Measurements from ENCODE around the gene ADCY3.

ADCY3 gene

DNA sequence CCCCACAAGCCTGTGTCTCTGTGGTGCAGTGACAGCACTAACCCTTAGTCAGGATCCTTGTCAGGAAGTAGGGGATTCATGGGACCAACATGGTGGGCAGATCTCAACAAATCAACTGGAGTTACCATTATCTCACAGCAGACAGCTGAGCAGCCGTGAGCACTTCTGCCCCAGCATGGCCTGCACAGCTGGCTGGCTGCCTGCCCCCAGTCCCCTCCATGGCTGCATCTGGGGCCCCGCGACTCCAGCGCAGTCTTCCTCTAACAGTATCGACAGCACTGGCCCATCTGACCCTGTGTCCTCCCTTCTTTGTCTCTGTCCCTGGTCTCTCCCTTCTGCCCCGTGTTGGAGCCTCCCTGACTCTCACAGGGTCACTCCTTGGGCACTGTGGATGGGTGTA, 4.7 kb upstream of the ADCY3 start:
- DNase-seq, result no peak

DNA sequence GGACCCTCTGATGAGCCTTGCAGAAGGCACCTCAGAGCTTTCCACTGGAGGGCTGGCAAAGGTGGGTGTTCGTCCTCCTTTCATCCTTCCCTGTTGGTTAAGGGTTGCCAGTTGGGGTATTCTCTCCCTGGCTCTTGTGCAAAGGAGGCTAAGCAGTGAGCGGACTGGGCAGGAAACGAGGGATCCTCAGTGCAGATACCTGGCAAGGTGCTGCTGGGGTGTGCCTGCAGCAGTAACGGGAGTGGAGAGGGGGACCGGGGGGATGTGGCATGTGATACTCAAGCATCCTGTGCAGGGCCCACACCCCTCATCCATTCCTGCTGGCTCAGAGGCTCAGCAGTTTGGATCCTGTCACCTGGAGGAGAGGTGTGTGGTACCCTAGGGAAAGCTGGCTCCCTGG, 4.2 kb upstream of the ADCY3 start:
- no peak for DNase-seq

DNA sequence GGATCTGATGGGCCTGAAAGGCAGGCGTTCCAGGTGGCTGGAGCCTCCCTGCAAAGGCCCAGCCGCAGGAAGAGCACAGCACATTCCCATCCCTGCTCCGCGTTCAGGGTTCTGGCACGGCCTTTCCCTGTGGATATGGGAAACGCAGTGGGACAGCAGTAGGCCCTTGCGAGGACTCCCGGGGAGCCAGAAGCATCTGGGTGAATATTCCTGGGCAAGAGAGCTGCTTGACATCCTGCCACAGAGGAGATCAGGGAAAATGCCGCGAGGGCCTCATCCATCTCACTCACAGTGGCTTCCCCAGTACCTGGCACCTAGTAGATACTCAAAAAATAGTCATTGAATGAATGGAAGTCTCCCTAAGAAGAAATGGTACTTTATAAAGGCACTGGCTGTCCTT, 3.1 kb upstream of the ADCY3 start:
- DNase-seq, result no peak

GRCh38 chr2:24922556-24922955, 2.5 kb upstream of the ADCY3 start:
- DNase-seq, result no peak

GRCh38 chr2:24920809-24921441, 888 bp upstream of the ADCY3 start:
- DNase-seq, result no peak

DNA sequence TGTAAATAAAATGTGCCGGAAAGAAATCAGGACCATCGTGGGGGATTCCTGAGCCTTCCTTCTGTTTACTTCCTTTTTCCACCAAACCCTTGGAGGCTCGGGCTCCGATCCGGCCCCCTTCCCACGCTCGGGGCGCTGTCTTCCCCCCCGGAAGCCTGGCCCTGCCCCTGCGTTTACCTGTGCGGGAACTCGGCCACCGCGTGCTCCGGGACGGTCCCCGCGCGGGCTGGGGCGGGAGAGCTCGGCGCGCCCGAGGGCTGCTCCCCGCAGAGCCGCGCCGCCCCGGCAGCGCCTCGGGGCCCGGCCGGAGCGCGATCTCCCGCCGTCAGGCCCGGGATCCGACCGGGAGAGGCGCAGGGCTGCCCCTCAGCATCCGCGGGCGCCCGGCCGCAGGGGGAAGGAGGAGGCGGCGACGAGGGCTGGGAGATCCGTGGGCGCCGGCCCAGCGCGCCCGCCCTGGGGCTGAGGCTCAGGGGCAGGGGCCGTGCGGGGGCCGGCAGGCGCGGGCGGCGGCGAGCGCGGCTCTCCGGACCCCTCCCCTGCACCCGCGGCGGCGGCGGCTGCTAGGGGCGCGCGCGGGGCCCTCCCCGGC, 435 bp downstream of the ADCY3 start:
- peak; percentile 70 for DNase-seq

GRCh38 chr2:24919037-24919505, 966 bp downstream of the ADCY3 start:
- peak; percentile 76 for DNase-seq

- no peak for DNase-seq
Measured at GRCh38 chr2:24918326-24919036, 1.6 kb downstream of the ADCY3 start.

GRCh38 chr2:24917731-24918325, 2.2 kb downstream of the ADCY3 start:
- DNase-seq, result no peak

DNA sequence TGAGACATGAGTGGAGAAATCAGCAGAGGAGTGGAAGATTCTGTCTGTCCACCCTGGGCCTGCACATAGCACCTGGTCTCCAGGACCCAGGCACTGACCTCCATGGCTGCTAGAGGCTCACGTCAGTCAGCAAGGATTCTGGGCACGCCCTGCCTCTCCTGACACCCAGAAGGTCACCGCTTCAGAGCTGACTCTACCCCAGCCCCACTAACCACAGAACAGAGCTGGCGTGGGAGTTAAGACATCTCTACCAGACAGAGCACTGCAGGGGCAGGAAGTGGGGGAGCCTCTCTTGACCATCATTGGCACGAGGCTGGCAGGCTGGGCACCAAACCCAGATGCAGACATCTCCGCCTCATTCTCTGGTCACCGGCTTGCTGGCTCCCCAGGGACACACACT, 3.0 kb downstream of the ADCY3 start:
- peak; percentile 71 for DNase-seq

DNA sequence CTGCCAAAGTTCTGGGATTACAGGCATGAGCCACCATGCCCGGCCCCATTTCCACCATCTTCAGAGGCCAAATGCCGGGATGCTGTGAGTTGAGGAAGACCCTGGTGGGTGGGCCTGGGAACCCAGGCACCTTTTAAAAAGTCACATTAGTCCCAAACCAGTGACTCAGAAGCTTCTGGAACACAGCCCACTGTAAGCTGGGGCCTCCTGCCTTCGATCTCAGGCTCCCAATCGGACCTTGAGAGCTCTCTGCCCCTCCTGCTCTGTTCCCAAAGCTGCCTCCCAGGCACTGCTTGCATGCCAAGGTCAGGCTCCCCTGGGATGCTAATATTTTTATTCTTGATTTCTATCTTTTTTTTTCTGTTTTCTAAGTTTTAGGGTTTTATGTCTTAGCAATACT, 4.2 kb downstream of the ADCY3 start:
- DNase-seq, result no peak

GRCh38 chr2:24915175-24915574, 4.9 kb downstream of the ADCY3 start:
- no peak for DNase-seq

DNA sequence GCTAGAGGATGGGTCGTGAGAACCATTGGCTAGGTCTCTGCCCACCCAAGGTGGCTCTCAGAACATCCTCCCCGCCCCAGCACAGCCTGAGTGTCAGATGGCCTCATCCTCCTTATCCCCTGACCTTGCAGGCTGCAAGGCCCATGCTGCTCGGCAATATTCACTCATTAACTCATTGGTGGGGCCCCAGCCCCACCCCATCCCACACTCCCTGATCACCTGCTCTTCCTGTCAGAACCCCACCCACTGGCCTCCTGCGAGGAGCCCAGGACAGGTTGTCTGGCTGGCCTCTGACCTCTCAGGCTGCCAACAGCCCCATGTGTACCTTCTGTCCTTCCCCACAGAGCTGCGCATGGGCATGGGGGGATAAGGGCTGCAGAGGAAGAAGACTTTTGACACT, 5.3 kb downstream of the ADCY3 start:
- no peak for DNase-seq

- DNase-seq, result no peak
Measured at GRCh38 chr2:24913911-24914310, 6.1 kb downstream of the ADCY3 start.

GRCh38 chr2:24912986-24913385, 7.1 kb downstream of the ADCY3 start:
- no peak for DNase-seq

DNA sequence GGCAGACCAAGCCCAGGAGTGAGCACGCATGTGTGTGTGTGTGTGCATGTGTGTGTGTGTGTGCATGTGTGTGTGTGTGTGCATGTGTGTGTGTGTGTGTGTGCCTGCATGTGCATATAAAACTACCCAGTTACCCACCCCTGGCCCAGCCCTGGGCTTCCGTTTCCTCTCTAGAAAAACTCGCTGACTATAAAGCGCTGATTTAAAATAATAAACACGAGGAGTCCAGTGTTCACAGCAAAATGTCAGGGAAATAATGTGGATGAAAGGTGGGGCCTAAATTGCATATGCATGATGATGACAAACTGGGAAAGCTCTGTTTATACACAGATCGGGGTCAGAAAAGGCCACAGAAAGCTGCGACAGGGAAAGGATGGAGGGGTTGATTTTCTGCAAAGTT, 7.5 kb downstream of the ADCY3 start:
- no peak for DNase-seq

- DNase-seq, result no peak
Measured at GRCh38 chr2:24910245-24910644, 9.8 kb downstream of the ADCY3 start.

DNA sequence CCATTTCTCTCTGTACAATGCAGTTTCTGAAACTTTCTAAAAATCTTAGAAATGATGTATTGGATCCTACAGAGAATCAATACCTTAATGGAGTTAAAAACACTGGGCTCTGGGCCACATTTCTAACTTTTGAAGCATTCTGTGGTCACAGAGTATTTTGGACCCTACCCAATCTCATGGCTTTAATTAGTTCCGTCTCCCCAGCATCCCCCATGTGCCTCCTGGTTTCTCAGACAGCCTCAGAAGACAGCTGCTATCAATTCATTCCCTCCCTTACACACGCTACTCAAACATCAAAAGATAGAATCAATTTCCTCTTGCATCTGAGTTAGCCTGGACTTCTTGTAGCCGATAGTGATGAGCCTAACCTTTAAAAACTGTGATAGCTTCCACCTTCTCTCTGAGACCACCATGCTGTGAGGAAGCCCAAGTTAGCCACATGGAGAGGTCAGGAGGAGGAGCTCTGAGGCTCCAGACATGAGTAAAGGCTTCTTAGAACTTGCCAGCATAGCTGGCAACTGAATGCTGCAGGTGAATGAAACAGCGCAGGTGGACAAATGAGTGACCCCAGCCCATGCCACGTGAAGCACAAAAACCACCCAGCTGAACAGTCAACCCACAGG, 10.4 kb downstream of the ADCY3 start:
- no peak for DNase-seq

DNA sequence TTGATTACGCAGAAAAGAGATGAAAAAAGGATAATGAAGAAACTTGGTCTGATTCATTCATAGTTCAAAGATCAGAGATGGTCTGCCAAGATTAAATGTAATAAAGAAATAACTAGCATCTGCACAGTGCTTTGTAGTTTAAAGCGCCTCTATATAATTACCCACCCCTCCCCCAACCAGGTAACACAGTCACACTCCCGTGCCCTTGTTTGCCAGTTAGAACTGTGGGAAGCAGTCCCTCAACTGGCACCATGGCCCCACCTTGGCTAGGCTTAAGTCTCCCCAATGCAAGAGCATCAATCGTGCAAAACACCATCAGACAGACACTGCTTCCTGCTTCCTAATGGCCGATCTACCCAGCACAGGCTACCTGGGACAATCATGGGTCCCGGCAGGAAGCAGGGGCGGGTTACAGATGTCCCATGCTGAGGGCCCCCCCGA, 11.6 kb downstream of the ADCY3 start:
- no peak for DNase-seq

- DNase-seq, result no peak
Measured at GRCh38 chr2:24907116-24907515, 12.9 kb downstream of the ADCY3 start.

- DNase-seq, result no peak
Measured at GRCh38 chr2:24906466-24906865, 13.6 kb downstream of the ADCY3 start.

DNA sequence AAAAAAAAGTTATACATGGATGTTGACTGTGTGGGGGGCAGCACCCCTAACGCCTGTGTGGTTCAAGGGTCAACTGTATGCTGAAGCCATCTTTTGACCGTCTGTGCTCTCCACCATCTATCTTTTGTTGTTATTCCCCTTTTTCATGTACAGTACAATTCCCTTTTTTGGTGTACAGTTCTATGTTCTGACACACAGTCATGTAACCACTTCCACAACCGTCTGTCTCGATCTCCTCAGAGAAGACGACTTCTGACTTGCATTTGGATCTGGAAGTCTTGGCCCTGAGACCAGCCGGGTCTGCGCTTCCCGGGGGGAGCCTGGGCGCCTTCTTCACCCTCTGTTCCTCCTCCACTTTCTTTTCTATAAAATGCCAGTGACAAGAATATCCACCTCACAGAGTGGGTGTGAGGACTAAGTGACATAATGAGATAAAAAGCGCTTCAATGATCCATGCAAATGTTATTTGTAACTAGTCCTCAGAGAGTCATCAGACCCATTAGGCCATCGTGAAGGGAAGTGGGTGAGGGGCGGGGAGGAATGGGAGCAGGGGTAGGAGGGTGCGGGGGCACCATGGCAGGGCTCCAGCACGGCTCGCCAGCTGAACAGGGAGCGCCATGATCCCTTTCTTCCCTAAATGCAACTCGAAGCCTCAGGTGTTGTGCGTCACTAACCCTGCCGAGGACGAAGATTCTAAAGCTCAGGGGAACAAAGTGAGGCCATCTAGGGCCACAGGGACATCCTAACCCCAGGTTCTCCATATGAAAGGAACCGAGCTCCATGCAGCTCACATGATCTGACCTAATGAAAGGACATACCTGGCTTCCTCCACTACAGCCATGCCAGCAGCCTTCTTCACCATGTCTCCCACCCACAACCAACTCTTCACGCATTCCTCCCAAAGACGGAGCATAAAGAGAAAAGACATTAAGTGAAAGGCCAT, 16.6 kb downstream of the ADCY3 start:
- DNase-seq, result no peak

Data from activated CD8-positive, alpha-beta memory T cell treated with anti-CD3 and anti-CD28 coated beads, Interleukin-2, amount 50 U/mL, for 48 hours (primary cell).